T47D (cell line): ENCODE data around the gene LRRN2.

Source experiments
- DNase-seq, 2 experiments: peaks; one replicate each; pipeline versions ENCODE4 v3.0.0 to v3.0.0-alpha.2; 2011 to 2012; ENCODE audit warnings: low read depth in 1 of 2, low spot score in 1 of 2
- JUND ChIP-seq: IDR thresholded peaks from 2 replicates; pipeline ENCODE4 v1.6.1; 2012; ENCODE audit warnings: low read depth
- in situ Hi-C: cut with HindIII; loops from 2 replicates; pipeline ENCODE4 v1.10.0; 2016; ENCODE audit warnings: low sequenced_read_pairs, low pct_unique_long_range_greater_than_20kb

LRRN2 gene

DNA sequence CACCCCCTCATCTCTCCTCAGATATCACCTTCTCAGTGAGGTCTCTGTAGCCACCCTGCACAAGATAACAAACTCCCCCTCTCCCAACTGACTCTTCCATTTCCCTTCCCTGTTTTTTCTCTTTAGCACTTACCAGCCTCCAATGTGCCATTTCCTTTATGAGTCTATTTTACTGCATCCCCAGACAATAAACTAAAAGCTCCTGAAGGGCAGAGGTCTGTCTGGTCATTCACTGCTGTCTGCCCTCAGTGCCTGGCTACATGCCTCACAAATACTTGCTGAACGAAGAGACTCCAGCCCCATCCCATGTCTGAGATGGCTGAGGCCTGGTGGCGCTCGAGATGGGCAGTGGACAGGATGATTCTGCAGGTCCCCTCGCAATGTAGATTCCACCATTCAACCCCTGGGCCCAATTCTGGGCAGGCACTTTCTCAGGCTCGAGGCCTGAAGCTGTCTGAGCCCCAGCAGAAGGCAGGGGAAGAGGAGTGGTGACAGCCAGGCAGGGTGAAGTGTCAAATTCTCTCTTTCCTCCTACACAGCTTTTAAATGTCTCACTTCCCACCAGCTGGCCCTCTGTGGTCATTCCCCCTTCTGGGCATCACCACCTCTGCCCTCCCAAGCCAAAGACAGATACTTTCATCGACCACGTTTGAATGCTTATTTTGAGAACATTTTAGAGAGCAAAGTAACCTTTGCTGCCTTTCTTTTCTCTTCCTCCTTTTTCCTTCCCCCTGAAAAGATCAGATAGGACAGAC lies 6.6 kb downstream of the LRRN2 start:
- TF ChIP-seq JUND: no peak
- DNase-seq: no peak
- in situ Hi-C loops: no loop called here

DNA sequence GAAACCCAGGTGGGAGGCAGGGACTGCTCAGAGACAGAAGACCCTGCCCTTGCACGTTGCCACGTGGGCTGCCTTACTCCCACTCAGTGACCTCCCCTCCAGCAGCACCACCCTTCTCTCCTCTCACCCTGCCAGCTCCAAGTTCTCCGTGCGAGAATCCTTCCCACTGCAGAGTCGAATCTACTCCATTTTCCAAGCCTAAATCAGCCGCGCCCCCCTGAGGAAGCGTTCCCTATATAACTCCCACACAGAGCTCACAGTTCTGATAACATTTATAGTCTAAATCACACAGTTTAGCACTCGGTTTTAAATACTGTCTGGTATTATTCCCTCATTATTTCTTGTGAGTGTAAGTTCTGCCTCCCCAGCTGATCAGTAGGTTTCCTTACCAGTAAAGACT lies 7.7 kb downstream of the LRRN2 start:
- no peak for DNase-seq
- in situ Hi-C loops: no loop called here
- TF ChIP-seq JUND: no peak

DNA sequence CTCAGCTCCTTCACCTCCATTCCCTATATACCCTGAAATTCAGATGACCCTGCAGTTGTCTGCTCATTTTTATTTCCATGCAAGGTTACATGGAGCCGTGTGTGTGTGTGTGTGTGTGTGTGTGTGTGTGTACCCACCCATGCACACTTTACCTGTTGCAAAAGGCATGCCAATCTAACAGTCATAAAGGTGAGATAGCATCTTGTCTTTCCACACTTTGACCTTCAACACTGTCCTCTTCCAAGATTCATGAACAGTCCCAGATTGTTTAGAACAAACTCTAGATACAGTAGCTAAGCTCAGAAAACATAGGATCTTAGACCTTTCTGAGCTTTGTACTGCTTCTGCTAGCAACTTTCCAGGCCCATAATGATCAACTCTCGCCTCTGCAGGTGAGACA lies 9.5 kb downstream of the LRRN2 start:
- TF ChIP-seq JUND: no peak
- DNase-seq: no peak
- in situ Hi-C loops: no loop called here

DNA sequence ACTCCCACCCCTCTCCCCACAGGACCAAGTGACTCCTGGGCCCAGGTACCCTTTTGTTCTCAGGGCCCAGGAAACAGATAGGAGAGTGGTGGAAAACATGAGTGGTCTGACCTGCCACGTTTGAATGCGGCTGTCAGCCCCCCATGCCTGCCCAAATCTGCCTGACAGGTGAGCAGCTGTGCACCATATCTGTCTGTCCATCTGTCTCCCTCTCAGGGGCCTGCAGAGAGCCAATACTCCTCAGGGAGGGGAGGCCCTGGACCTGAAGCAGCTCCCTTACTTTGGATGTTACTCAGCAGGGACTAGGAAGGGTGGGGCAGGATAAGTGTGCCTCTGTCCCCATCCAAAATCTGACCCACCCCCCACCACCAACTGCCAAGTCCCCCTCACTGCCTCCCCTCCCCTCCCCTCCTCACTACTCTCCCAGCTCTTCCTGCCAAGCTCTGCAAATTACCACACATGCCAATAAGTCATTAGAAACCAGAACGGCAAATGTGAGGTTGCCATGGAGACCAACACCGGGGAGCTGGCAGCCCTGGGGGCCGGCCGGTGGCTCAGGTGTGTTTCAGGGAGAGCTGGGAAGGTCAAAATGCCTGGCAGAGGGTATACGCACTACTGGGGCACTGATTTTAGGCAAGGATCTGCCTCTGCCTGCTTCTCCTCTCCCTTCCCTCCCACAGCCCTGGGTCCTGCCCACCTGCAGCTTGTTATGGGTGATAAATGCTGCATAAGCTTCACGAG lies 11.5 kb downstream of the LRRN2 start:
- in situ Hi-C loops: no loop called here
- DNase-seq: no peak
- TF ChIP-seq JUND: no peak

DNA sequence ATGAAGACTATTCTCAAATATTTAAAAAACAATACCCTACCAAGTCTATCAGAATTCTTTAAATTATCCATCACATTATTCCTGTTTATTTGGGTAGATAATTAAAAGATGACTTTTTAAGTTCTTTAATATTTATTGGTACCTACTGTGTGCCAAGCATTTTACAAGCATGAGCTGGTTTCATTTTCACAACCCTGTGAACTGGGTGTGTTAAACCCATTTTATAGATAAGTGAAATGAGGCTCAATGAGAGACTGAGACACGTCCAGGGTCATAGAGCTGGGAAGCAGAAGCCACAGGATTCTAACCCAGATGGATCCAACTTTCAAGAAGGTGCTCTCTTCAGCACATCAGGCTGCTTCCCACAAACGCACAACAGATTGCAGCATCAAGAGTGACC lies 12.3 kb downstream of the LRRN2 start:
- DNase-seq: no peak
- no peak for TF ChIP-seq JUND
- in situ Hi-C loops: no loop called here

DNA sequence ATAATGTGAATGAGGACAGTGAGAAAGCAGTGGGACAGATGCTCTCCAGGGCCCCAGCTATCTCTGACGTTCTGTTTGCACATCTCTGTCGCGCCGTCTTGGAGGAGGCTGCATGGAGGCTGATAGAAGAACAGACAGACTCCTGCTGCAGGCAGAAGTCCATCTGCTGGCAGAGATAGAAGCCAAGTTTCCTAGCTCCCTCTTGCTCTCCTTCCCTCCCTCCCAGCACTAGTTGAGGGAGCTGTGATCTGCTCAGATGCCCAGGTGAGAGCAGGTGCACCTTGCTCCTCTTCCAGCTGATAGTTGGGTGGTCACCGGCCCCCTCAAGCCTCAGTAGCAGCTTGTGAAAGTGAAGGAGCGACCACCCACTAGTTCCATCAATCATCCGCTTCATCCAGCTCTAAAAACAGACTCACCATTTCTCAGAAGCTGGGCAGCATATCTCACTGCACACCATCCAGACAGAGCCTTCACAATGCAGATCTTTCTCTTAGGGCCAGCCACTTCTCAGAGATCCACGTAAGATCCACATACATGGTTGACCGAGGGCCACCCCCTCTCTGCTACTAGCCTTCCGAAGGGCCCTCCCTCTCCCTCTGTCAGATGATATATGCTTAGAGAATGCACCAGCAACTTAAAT lies 12.9 kb downstream of the LRRN2 start:
- no peak for DNase-seq
- no peak for TF ChIP-seq JUND
- in situ Hi-C loops: no loop called here

DNA sequence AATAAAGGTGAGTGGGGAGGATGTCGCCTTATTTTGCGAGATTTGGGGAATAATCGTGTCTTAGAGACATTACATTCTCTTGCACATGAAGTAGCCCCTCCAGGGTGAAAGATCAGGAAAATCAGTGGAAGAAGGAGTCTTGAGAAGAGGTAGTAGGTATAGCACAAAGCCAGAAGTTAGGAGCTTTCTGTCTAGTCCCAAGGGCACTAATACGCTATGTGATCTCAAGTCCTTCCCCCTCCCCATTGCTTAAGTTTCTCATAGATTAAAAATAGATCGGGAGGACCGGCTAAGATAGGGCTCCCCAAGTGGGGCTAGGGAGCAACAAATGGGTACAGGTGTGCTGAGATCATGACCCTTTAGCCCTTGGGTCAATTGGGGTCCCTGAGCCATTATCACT lies 13.5 kb downstream of the LRRN2 start:
- DNase-seq: no peak
- in situ Hi-C loops: no loop called here
- no peak for TF ChIP-seq JUND

DNA sequence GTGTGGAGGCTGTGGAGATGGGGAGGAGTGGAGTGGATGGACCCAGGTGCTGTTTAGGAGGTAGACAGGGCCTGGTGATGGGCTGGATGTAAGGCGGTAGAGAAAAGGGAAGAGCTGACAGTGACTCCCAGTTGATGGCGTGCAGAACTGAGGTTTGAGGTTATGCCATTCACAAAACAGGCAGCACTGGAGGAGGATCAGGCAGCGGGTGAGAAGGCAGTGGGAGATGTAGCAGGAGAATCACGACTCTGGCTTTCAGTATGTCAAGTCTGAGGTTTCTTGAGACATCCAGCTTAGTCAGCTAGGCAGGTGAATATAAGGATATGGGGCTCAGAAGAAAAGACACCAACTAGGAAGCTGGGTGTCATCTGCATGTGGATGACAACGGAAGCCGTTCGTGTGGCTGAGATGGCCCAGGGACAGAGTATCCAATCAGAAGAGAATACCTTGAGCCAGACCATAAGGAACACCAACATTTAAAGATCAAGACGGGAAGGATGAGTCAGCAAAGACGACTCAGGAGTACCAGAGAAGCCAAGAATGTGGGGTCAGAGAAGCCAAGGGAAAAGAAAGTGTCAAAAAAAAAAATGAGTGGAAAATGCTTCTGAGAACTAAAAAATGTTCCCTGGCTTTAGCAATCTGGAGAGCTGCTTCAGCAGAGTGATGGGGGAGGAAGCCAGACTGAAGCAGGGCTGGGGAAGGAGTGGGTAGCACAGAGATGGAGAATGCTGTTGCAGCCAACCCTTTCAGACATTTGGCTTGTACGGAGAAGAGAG lies 15.2 kb downstream of the LRRN2 start:
- no peak for TF ChIP-seq JUND
- in situ Hi-C loops: no loop called here
- no peak for DNase-seq

DNA sequence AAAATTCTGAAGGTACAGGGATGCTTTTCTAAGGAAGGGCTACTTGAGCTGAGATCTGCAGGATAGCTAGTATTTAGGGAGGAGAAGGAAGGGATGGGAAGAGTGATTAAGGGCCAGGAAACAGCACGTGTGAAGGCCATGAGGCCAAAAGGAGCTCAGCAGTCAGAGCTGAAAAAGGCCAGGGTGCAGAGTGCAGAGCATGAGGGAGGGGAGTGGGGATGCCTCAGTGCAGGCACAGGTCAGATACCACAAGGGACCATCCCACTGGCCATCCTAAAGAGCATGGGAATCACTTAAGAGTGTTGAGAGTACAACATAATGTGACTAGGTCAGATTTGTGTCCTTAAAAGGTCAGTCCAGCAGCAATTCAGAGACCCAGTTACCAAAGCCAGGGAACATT lies 16.0 kb downstream of the LRRN2 start:
- DNase-seq: no peak
- no peak for TF ChIP-seq JUND

DNA sequence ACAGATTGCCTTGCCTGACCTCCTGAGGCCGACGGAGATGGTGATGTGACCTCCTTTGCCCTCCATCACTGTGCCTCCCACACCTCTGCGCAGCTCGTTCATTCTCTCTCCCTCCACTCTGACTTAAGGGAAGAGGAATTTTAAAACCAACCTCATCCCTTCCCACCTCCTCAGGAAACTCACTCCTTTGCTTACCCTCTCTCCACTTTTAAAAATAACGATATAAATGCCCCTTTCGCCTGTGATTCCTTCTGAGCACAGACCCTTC lies 21.2 kb downstream of the LRRN2 start:
- no peak for DNase-seq
- in situ Hi-C loops: no loop called here
- TF ChIP-seq JUND: no peak

More for the DNA sequence above, 16.0 kb downstream of the LRRN2 start:
- in situ Hi-C loops: no loop called here

DNA sequence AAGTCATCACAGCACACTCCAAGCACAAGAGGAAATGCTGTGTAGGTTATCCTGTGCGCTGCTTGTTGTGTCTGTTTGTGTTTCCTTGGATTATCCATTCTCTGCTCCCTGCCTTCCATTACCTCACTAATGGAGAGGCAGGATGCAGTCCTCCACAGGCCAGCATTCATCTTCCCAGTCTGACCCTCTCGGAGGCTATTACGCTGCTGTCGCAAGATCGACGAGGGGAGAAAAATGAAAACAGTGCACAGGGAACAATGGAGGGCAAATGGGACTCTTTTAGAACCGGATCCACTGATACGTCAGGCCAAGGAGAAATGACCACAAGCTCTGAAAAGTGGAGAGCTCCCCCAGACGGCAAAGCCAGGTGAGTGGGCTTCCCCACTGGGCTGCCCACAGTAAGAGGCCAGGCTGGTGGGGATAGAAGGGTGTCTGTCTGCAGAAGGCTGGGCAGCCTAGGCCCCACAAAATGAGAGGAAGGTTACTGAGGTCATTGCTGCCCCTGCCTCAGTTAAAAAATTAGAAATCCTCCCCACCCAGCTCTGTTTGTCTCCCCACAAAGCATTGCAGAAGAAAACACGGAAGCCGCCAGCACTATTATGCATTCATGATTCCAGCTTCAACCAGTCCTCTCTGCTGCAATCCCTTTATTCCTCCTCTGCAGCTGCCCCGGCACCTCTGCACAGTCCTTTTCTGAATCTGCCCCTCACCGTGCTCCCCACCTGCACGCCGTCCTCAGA lies 21.7 kb downstream of the LRRN2 start:
- DNase-seq: no peak
- TF ChIP-seq JUND: no peak
- in situ Hi-C loops: no loop called here

DNA sequence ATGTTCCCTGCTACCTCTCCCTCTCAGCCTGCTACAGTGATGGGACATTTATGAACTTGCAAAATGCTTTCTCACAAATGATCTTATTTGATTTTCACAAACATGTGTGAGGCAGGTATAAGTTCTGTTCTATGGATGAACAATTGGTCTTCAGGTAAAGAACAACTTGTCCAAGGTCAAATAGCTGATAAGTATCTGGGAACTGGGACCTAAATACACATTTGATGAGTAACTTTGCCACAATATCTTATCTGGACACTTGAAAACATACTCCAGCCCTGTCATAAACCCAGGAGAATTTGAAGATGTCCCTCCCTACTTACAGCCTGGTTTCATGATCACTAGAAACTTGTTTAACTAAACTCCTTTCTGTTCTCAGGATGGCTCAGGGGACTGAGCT lies 23.0 kb downstream of the LRRN2 start:
- no peak for DNase-seq
- in situ Hi-C loops: no loop called here
- TF ChIP-seq JUND: no peak
